Memory B cell (primary cell): Measurements from ENCODE around the gene TSPAN8.
"Not testable (repeated sequence)": the region's sequence is repeated elsewhere in the genome, so short reads cannot be mapped to it uniquely, and the experiment has no call there.

Experiments used
- ATAC-seq: fragments of 150-1000 bp; cut with Tn5 transposase; 2 replicates; pipeline ENCODE4 v1.10.0; 2021; ENCODE audit warnings: low read depth, mild to moderate bottlenecking, moderate library complexity
- DNase-seq, 2 donors: peaks; one replicate each; pipeline ENCODE4 v3.0.0; 2022; ENCODE audit warnings: low spot score in 2 of 2
- H3K27ac Mint-ChIP-seq: one replicate; pipeline ENCODE4 v1.8.0; 2022; ENCODE audit warnings: mild to moderate bottlenecking, moderate library complexity, mixed read lengths
- H3K27me3 Mint-ChIP-seq: one replicate; pipeline ENCODE4 v1.8.0; 2022; ENCODE audit warnings: mixed read lengths
- H3K36me3 Mint-ChIP-seq: one replicate; pipeline ENCODE4 v1.8.0; 2022; ENCODE audit warnings: mild to moderate bottlenecking, mixed read lengths
- H3K4me1 Mint-ChIP-seq: one replicate; pipeline ENCODE4 v1.8.0; 2022; ENCODE audit warnings: mixed read lengths
- H3K4me3 Mint-ChIP-seq: one replicate; pipeline ENCODE4 v1.8.0; 2022; ENCODE audit warnings: mild to moderate bottlenecking, moderate library complexity, mixed read lengths
- H3K9me3 Mint-ChIP-seq: one replicate; pipeline ENCODE4 v1.8.0; 2022; ENCODE audit warnings: mixed read lengths

The TSPAN8 gene

GRCh38 chr12:71129364-71129763 lies 28.4 kb downstream of the TSPAN8 start:
- Mint-ChIP-seq H3K4me3 (no peak overlapping the region), H3K27me3 (no peaks in the 10 kb centered on the region), H3K27ac (no peak overlapping the region), H3K9me3 (no peaks in the 10 kb centered on the region), H3K36me3 (no peaks in the 10 kb centered on the region), H3K4me1 (no peaks in the 10 kb centered on the region)
- no peak for DNase-seq
- ATAC-seq, result no peak

GRCh38 chr12:71128191-71128788 lies 29.5 kb downstream of the TSPAN8 start:
- DNase-seq, result no peak

GRCh38 chr12:71125949-71126348 lies 31.9 kb downstream of the TSPAN8 start:
- H3K4me1 Mint-ChIP-seq, result no peaks in the 10 kb centered on the region
- DNase-seq (no peak), ATAC-seq (no peak)
- no peaks in the 10 kb centered on the region for H3K9me3 Mint-ChIP-seq
- no peak overlapping the region for H3K27ac Mint-ChIP-seq
- H3K27me3 Mint-ChIP-seq, result no peaks in the 10 kb centered on the region
- H3K36me3 Mint-ChIP-seq, result no peaks in the 10 kb centered on the region
- no peak overlapping the region for H3K4me3 Mint-ChIP-seq

More at GRCh38 chr12:71128191-71128788, 29.5 kb downstream of the TSPAN8 start:
- H3K36me3 Mint-ChIP-seq, result no peaks in the 10 kb centered on the region
- ATAC-seq, result no peak
- H3K9me3 Mint-ChIP-seq, result no peaks in the 10 kb centered on the region
- H3K27ac Mint-ChIP-seq, result no peak overlapping the region
- H3K27me3 Mint-ChIP-seq, result no peaks in the 10 kb centered on the region
- no peaks in the 10 kb centered on the region for H3K4me1 Mint-ChIP-seq
- no peak overlapping the region for H3K4me3 Mint-ChIP-seq

- H3K4me1 Mint-ChIP-seq, result no peaks in the 10 kb centered on the region
- ATAC-seq (no peak), DNase-seq (no peak)
- H3K9me3 Mint-ChIP-seq, result no peaks in the 10 kb centered on the region
- H3K4me3 Mint-ChIP-seq, result no peak overlapping the region
- no peak overlapping the region for H3K27ac Mint-ChIP-seq
- no peaks in the 10 kb centered on the region for H3K27me3 Mint-ChIP-seq
- no peaks in the 10 kb centered on the region for H3K36me3 Mint-ChIP-seq
Measured at GRCh38 chr12:71125515-71125914, 32.3 kb downstream of the TSPAN8 start.

- Mint-ChIP-seq H3K9me3 (no peaks in the 10 kb centered on the region), H3K27me3 (no peaks in the 10 kb centered on the region), H3K27ac (no peak overlapping the region), H3K4me1 (no peaks in the 10 kb centered on the region), H3K36me3 (no peaks in the 10 kb centered on the region), H3K4me3 (no peak overlapping the region)
- ATAC-seq (no peak), DNase-seq (no peak)
Measured at GRCh38 chr12:71124835-71125460, 32.9 kb downstream of the TSPAN8 start.

GRCh38 chr12:71113148-71113547 lies 44.7 kb downstream of the TSPAN8 start:
- H3K36me3 Mint-ChIP-seq, DNase-seq, H3K4me3 Mint-ChIP-seq, ATAC-seq, H3K4me1 Mint-ChIP-seq, H3K27me3 Mint-ChIP-seq, H3K9me3 Mint-ChIP-seq, H3K27ac Mint-ChIP-seq: not testable (repeated sequence)

GRCh38 chr12:71109834-71110233 lies 48.0 kb downstream of the TSPAN8 start:
- no peak overlapping the region for H3K27ac Mint-ChIP-seq
- peaks cover 2% of the 10 kb centered on the region for H3K27me3 Mint-ChIP-seq
- no peaks in the 10 kb centered on the region for H3K36me3 Mint-ChIP-seq
- no peaks in the 10 kb centered on the region for H3K4me1 Mint-ChIP-seq
- H3K9me3 Mint-ChIP-seq, result peaks cover 1% of the 10 kb centered on the region
- ATAC-seq, result no peak
- no peak overlapping the region for H3K4me3 Mint-ChIP-seq
- no peak for DNase-seq

- no peak overlapping the region for H3K27ac Mint-ChIP-seq
- no peak overlapping the region for H3K4me3 Mint-ChIP-seq
- DNase-seq, result no peak
- H3K9me3 Mint-ChIP-seq, result peaks cover 1% of the 10 kb centered on the region
- no peaks in the 10 kb centered on the region for H3K4me1 Mint-ChIP-seq
- no peak for ATAC-seq
- H3K27me3 Mint-ChIP-seq, result peaks cover 2% of the 10 kb centered on the region
- H3K36me3 Mint-ChIP-seq, result no peaks in the 10 kb centered on the region
Measured at GRCh38 chr12:71108355-71108754, 49.4 kb downstream of the TSPAN8 start.

- Mint-ChIP-seq H3K27ac (no peak overlapping the region), H3K9me3 (peaks cover under 1% of the 10 kb centered on the region), H3K27me3 (peaks cover 2% of the 10 kb centered on the region), H3K4me3 (no peak overlapping the region), H3K4me1 (no peaks in the 10 kb centered on the region), H3K36me3 (no peaks in the 10 kb centered on the region)
- ATAC-seq, result no peak
- DNase-seq, result no peak
Measured at GRCh38 chr12:71107936-71108335, 49.9 kb downstream of the TSPAN8 start.

- Mint-ChIP-seq H3K27ac (no peak overlapping the region), H3K9me3 (no peaks in the 10 kb centered on the region), H3K36me3 (no peaks in the 10 kb centered on the region), H3K27me3 (peaks cover 2% of the 10 kb centered on the region), H3K4me1 (no peaks in the 10 kb centered on the region), H3K4me3 (no peak overlapping the region)
- DNase-seq (no peak), ATAC-seq (no peak)
Measured at GRCh38 chr12:71105956-71106355, 51.8 kb downstream of the TSPAN8 start.

- DNase-seq, result no peak
- Mint-ChIP-seq H3K27me3 (no peaks in the 10 kb centered on the region), H3K36me3 (no peaks in the 10 kb centered on the region), H3K27ac (no peak overlapping the region), H3K4me3 (no peak overlapping the region), H3K9me3 (peaks cover 7% of the 10 kb centered on the region), H3K4me1 (no peaks in the 10 kb centered on the region)
- ATAC-seq, result no peak
Measured at GRCh38 chr12:71092290-71092689, 65.5 kb downstream of the TSPAN8 start.

GRCh38 chr12:71090971-71091370 lies 66.8 kb downstream of the TSPAN8 start:
- Mint-ChIP-seq H3K27me3 (no peaks in the 10 kb centered on the region), H3K4me3 (no peak overlapping the region), H3K9me3 (peaks cover 8% of the 10 kb centered on the region), H3K36me3 (no peaks in the 10 kb centered on the region), H3K4me1 (no peaks in the 10 kb centered on the region), H3K27ac (no peak overlapping the region)
- no peak for DNase-seq
- no peak for ATAC-seq

GRCh38 chr12:71085575-71085974 lies 72.2 kb downstream of the TSPAN8 start:
- Mint-ChIP-seq H3K27me3 (no peaks in the 10 kb centered on the region), H3K36me3 (no peaks in the 10 kb centered on the region), H3K4me3 (no peak overlapping the region), H3K4me1 (no peaks in the 10 kb centered on the region), H3K9me3 (peaks cover 3% of the 10 kb centered on the region), H3K27ac (no peak overlapping the region)
- ATAC-seq, result no peak
- no peak for DNase-seq

GRCh38 chr12:71075743-71076142 lies 82.1 kb downstream of the TSPAN8 start:
- Mint-ChIP-seq H3K4me1 (no peaks in the 10 kb centered on the region), H3K4me3 (no peak overlapping the region), H3K27ac (no peak overlapping the region), H3K36me3 (no peaks in the 10 kb centered on the region), H3K27me3 (no peaks in the 10 kb centered on the region), H3K9me3 (peaks cover 1% of the 10 kb centered on the region)
- ATAC-seq (no peak), DNase-seq (no peak)
